Mesendoderm (in vitro differentiated cells): ENCODE results near the gene TRIB2.
A peak's percentile ranks its signal among the peaks of the same experiment; 100 is the strongest.

Source experiments
- DNase-seq: peaks from one replicate; pipeline ENCODE4 v3.0.0; 2013
- H2AK5ac ChIP-seq: 2 replicates; pipeline ENCODE4 v1.6.1; 2013; ENCODE audit warnings: low read length, inconsistent platforms
- H2BK120ac ChIP-seq: 2 replicates; pipeline ENCODE4 v1.6.1; 2013; ENCODE audit warnings: low read depth, mild to moderate bottlenecking, low read length, moderate library complexity, mixed read lengths
- H2BK15ac ChIP-seq: replicated peaks from 2 replicates; pipeline ENCODE4 v1.6.1; 2013; ENCODE audit warnings: low read depth, mild to moderate bottlenecking, moderate library complexity
- H2BK5ac ChIP-seq: 2 replicates; pipeline ENCODE4 v1.6.1; 2013; ENCODE audit warnings: low read length, inconsistent platforms
- H3K18ac ChIP-seq: 2 replicates; pipeline ENCODE4 v1.6.1; 2013; ENCODE audit warnings: mild to moderate bottlenecking, low read length, mixed read lengths
- H3K23ac ChIP-seq: one replicate; pipeline ENCODE4 v1.6.1; 2013; ENCODE audit warnings: low read length
- H3K27ac ChIP-seq: 2 replicates; pipeline ENCODE4 v1.5.1; 2013; ENCODE audit warnings: low read depth, mild to moderate bottlenecking, inconsistent platforms, low read length, moderate library complexity
- H3K27me3 ChIP-seq: 2 replicates; pipeline ENCODE4 v1.6.1; 2013; ENCODE audit warnings: low read length, control low read depth, mild to moderate bottlenecking, inconsistent platforms; ENCODE audit not compliant: insufficient read depth, poor library complexity
- H3K36me3 ChIP-seq: 2 replicates; pipeline ENCODE4 v1.6.1; 2013; ENCODE audit warnings: low read length, inconsistent platforms; ENCODE audit not compliant: control insufficient read depth, insufficient read depth
- H3K4ac ChIP-seq: one replicate; pipeline ENCODE4 v1.6.1; 2013; ENCODE audit warnings: low read depth, mild to moderate bottlenecking, low read length, moderate library complexity
- H3K4me1 ChIP-seq: 2 replicates; pipeline ENCODE4 v1.6.1; 2013; ENCODE audit warnings: low read depth, low read length, inconsistent platforms; ENCODE audit not compliant: control insufficient read depth
- H3K4me2 ChIP-seq: 2 replicates; pipeline ENCODE4 v1.6.1; 2013; ENCODE audit warnings: low read length
- H3K4me3 ChIP-seq: 2 replicates; pipeline ENCODE4 v1.5.1; 2013; ENCODE audit warnings: mild to moderate bottlenecking, low read length
- H3K56ac ChIP-seq: one replicate; pipeline ENCODE4 v1.6.1; 2013; ENCODE audit warnings: low read length
- H3K79me1 ChIP-seq: 2 replicates; pipeline ENCODE4 v1.6.1; 2013; ENCODE audit warnings: low read length, inconsistent platforms
- H3K79me2 ChIP-seq: 2 replicates; pipeline ENCODE4 v1.6.1; 2013; ENCODE audit warnings: mild to moderate bottlenecking, low read length; ENCODE audit not compliant: control insufficient read depth, insufficient read depth
- H3K9ac ChIP-seq: 2 replicates; pipeline ENCODE4 v1.6.1; 2013; ENCODE audit warnings: low read length, inconsistent platforms
- H4K5ac ChIP-seq: one replicate; pipeline ENCODE4 v1.6.1; 2013; ENCODE audit warnings: low read length
- H4K8ac ChIP-seq: one replicate; pipeline ENCODE4 v1.6.1; 2013; ENCODE audit warnings: low read depth, mild to moderate bottlenecking, control low read depth, low read length, moderate library complexity
- WGBS: extraction: QIAGEN DNeasy Blood & Tissue Kit; methylation state at CpG from one replicate; pipeline ENCODE4 v1.1.7; 2013; ENCODE audit warnings: low lambda C conversion rate, missing lambda C conversion rate; ENCODE audit not compliant: insufficient coverage; ENCODE audit errors: extremely low coverage; 5-methylcytosine and 5-hydroxymethylcytosine counted together

Gene TRIB2

GRCh38 chr2:12742891-12743290 is 26.2 kb downstream of the TRIB2 start:
- H3K56ac ChIP-seq, result no peak overlapping the region
- H2AK5ac ChIP-seq, result no peak overlapping the region
- H3K4me2 ChIP-seq, result no peak overlapping the region
- H3K27ac ChIP-seq, result no peak overlapping the region
- no CpG with 5 or more reads among the region's 3 CpGs for WGBS
- H3K23ac ChIP-seq, result no peak overlapping the region
- H2BK15ac ChIP-seq, result no peak overlapping the region
- no peak overlapping the region for H2BK5ac ChIP-seq
- no peak overlapping the region for H2BK120ac ChIP-seq
- no peaks in the 10 kb centered on the region for H3K4me1 ChIP-seq
- no peak overlapping the region for H3K9ac ChIP-seq
- DNase-seq, result no peak
- H4K5ac ChIP-seq, result no peak overlapping the region
- no peak overlapping the region for H4K8ac ChIP-seq
- no peaks in the 10 kb centered on the region for H3K79me2 ChIP-seq
- no peak overlapping the region for H3K4me3 ChIP-seq
- H3K27me3 ChIP-seq, result no peaks in the 10 kb centered on the region
- H3K79me1 ChIP-seq, result no peaks in the 10 kb centered on the region
- peaks cover 2% of the 10 kb centered on the region for H3K36me3 ChIP-seq
- H3K18ac ChIP-seq, result no peak overlapping the region
- no peak overlapping the region for H3K4ac ChIP-seq

- Histone ChIP-seq H3K27me3 (peaks cover 2% of the 10 kb centered on the region), H3K4me2 (no peak overlapping the region), H3K27ac (no peak overlapping the region)
Observed at GRCh38 chr2:12750166-12750905, 33.6 kb downstream of the TRIB2 start.

GRCh38 chr2:12754643-12755042 is 37.9 kb downstream of the TRIB2 start:
- Histone ChIP-seq H3K79me2 (no peaks in the 10 kb centered on the region), H3K23ac (no peak overlapping the region), H3K27me3 (peaks cover 2% of the 10 kb centered on the region), H3K9ac (no peak overlapping the region), H4K8ac (no peak overlapping the region), H3K4me3 (no peak overlapping the region), H3K4me1 (no peaks in the 10 kb centered on the region), H3K56ac (no peak overlapping the region), H2BK15ac (no peak overlapping the region), H2BK5ac (no peak overlapping the region), H2AK5ac (no peak overlapping the region), H3K4ac (no peak overlapping the region), H3K79me1 (no peaks in the 10 kb centered on the region), H3K4me2 (no peak overlapping the region), H4K5ac (no peak overlapping the region), H3K18ac (no peak overlapping the region), H2BK120ac (no peak overlapping the region), H3K27ac (no peak overlapping the region), H3K36me3 (no peaks in the 10 kb centered on the region)
- DNase-seq, result peak; percentile 41
- WGBS, result no CpG with 5 or more reads among the region's 5 CpGs

More at GRCh38 chr2:12750166-12750905, 33.6 kb downstream of the TRIB2 start:
- no peak overlapping the region for H4K8ac ChIP-seq
- H3K36me3 ChIP-seq, result no peaks in the 10 kb centered on the region
- no peak overlapping the region for H2AK5ac ChIP-seq
- H3K9ac ChIP-seq, result no peak overlapping the region
- H3K4ac ChIP-seq, result no peak overlapping the region
- no peaks in the 10 kb centered on the region for H3K4me1 ChIP-seq
- no peak for DNase-seq
- H3K79me1 ChIP-seq, result no peaks in the 10 kb centered on the region
- H3K79me2 ChIP-seq, result no peaks in the 10 kb centered on the region
- H2BK5ac ChIP-seq, result no peak overlapping the region
- no peak overlapping the region for H2BK15ac ChIP-seq
- no peak overlapping the region for H4K5ac ChIP-seq
- H3K23ac ChIP-seq, result no peak overlapping the region
- no peak overlapping the region for H3K18ac ChIP-seq
- H3K56ac ChIP-seq, result no peak overlapping the region
- no CpG with 5 or more reads among the region's 7 CpGs for WGBS
- H2BK120ac ChIP-seq, result no peak overlapping the region
- no peak overlapping the region for H3K4me3 ChIP-seq

- Histone ChIP-seq H3K56ac (no peak overlapping the region), H2BK15ac (no peak overlapping the region), H2BK5ac (no peak overlapping the region), H3K4me3 (no peak overlapping the region), H3K36me3 (no peaks in the 10 kb centered on the region), H2AK5ac (no peak overlapping the region), H3K23ac (no peak overlapping the region), H3K27ac (no peak overlapping the region), H3K79me1 (no peaks in the 10 kb centered on the region), H4K5ac (no peak overlapping the region), H3K4ac (no peak overlapping the region), H3K79me2 (no peaks in the 10 kb centered on the region), H3K27me3 (peaks cover 2% of the 10 kb centered on the region), H3K4me2 (no peak overlapping the region), H2BK120ac (no peak overlapping the region), H3K4me1 (no peaks in the 10 kb centered on the region), H3K9ac (no peak overlapping the region), H4K8ac (no peak overlapping the region), H3K18ac (no peak overlapping the region)
- no CpG with 5 or more reads among the region's 3 CpGs for WGBS
- DNase-seq, result no peak
Observed at GRCh38 chr2:12755384-12755783, 38.6 kb downstream of the TRIB2 start.

GRCh38 chr2:12759248-12759647 is 42.5 kb downstream of the TRIB2 start:
- Histone ChIP-seq H3K79me2 (no peaks in the 10 kb centered on the region), H2BK15ac (no peak overlapping the region), H3K27ac (no peak overlapping the region), H3K18ac (no peak overlapping the region), H2BK120ac (no peak overlapping the region), H3K4me2 (no peak overlapping the region), H2AK5ac (no peak overlapping the region), H3K79me1 (no peaks in the 10 kb centered on the region), H3K4me1 (no peaks in the 10 kb centered on the region), H3K56ac (no peak overlapping the region), H4K8ac (no peak overlapping the region), H3K9ac (no peak overlapping the region), H2BK5ac (no peak overlapping the region), H4K5ac (no peak overlapping the region), H3K23ac (no peak overlapping the region), H3K4ac (no peak overlapping the region), H3K27me3 (no peaks in the 10 kb centered on the region), H3K36me3 (no peaks in the 10 kb centered on the region), H3K4me3 (no peak overlapping the region)
- WGBS, result no CpG with 5 or more reads among the region's 4 CpGs
- DNase-seq, result no peak

- Histone ChIP-seq H4K8ac (no peak overlapping the region), H3K4me1 (no peaks in the 10 kb centered on the region), H3K27me3 (no peaks in the 10 kb centered on the region), H3K27ac (no peak overlapping the region), H3K79me2 (no peaks in the 10 kb centered on the region), H3K23ac (no peak overlapping the region), H4K5ac (no peak overlapping the region), H3K4me2 (no peak overlapping the region), H3K4ac (no peak overlapping the region), H2BK120ac (no peak overlapping the region), H3K9ac (no peak overlapping the region), H3K18ac (no peak overlapping the region), H3K79me1 (no peaks in the 10 kb centered on the region), H3K56ac (no peak overlapping the region), H2BK5ac (no peak overlapping the region), H2BK15ac (no peak overlapping the region), H3K36me3 (no peaks in the 10 kb centered on the region), H3K4me3 (no peak overlapping the region), H2AK5ac (no peak overlapping the region)
- WGBS, result no CpG with 5 or more reads among the region's 6 CpGs
- no peak for DNase-seq
Observed at GRCh38 chr2:12761104-12761503, 44.4 kb downstream of the TRIB2 start.
